HepG2 (cell line): Measurements from ENCODE around the gene VPS37D. TPM values are rescaled to one million over a fixed set of nuclear protein-coding genes. Genes with fewer than 3 reads are reported as not detected.

ENCODE experiments used
- ADNP ChIP-seq: sonication (generic); formaldehyde crosslinking; IDR thresholded peaks from 2 replicates; pipeline ENCODE4 v1.4.0; 2020; ENCODE audit warnings: missing genetic modification reagents
- AHR ChIP-seq: IDR thresholded peaks from 2 replicates; pipeline ENCODE4 v1.6.1; 2018; ENCODE audit warnings: missing genetic modification reagents, missing compliant biosample characterization
- CHCHD3 ChIP-seq: sonication (generic); formaldehyde crosslinking; IDR thresholded peaks from 2 replicates; pipeline ENCODE4 v1.8.0; 2022; ENCODE audit warnings: mild to moderate bottlenecking, missing genetic modification reagents, moderate library complexity
- CREB1 ChIP-seq, 2 experiments: fragments of 450-650 bp in 1 of 2; IDR thresholded peaks; 2 replicates each; pipeline ENCODE4 v1.6.1; 2016 to 2017; ENCODE audit warnings: control low read depth in 1 of 2, mild to moderate bottlenecking in 1 of 2, missing compliant biosample characterization in 1 of 2, missing genetic modification characterization in 1 of 2
- NR2F2 ChIP-seq: IDR thresholded peaks from 2 replicates; pipeline ENCODE4 v1.6.1; 2012; ENCODE audit warnings: low read depth, inconsistent platforms, borderline replicate concordance
- PITX1 ChIP-seq: sonication (generic); formaldehyde crosslinking; IDR thresholded peaks from 2 replicates; pipeline ENCODE4 v1.5.1; 2020; ENCODE audit warnings: mild to moderate bottlenecking, missing genetic modification reagents
- POLR2A ChIP-seq, 2 experiments: IDR thresholded peaks; 2 replicates each; pipeline ENCODE4 v1.6.1; 2011; ENCODE audit warnings: low read depth in 2 of 2, low read length in 2 of 2, mild to moderate bottlenecking in 1 of 2, moderate library complexity in 1 of 2; ENCODE audit not compliant: insufficient read depth in 1 of 2
- REXO4 ChIP-seq: sonication (generic); formaldehyde crosslinking; IDR thresholded peaks from 2 replicates; pipeline ENCODE4 v1.8.0; 2022; ENCODE audit warnings: missing genetic modification reagents, mild to moderate bottlenecking, borderline replicate concordance
- SOX5 ChIP-seq: IDR thresholded peaks from 2 replicates; pipeline ENCODE4 v1.6.1; 2016; ENCODE audit warnings: borderline replicate concordance
- YY1 ChIP-seq: IDR thresholded peaks from 2 replicates; pipeline ENCODE4 v1.6.1; 2011; ENCODE audit warnings: low read length, low read depth, moderate library complexity, mild to moderate bottlenecking; ENCODE audit not compliant: insufficient read depth, insufficient replicate concordance
- ZNF432 ChIP-seq: sonication (generic); formaldehyde crosslinking; IDR thresholded peaks from 2 replicates; pipeline ENCODE4 v1.5.0; 2020; ENCODE audit warnings: missing genetic modification reagents, mild to moderate bottlenecking, borderline replicate concordance
- ZNF563 ChIP-seq: sonication (generic); formaldehyde crosslinking; IDR thresholded peaks from 2 replicates; pipeline ENCODE4 v1.8.0; 2022; ENCODE audit warnings: mild to moderate bottlenecking, moderate library complexity, missing genetic modification reagents
- ZNF567 ChIP-seq: sonication (generic); formaldehyde crosslinking; IDR thresholded peaks from 2 replicates; pipeline ENCODE4 v1.8.1; 2023; ENCODE audit warnings: mild to moderate bottlenecking, missing genetic modification reagents, borderline replicate concordance
- ZNF670 ChIP-seq: sonication (generic); formaldehyde crosslinking; IDR thresholded peaks from 2 replicates; pipeline ENCODE4 v1.8.0; 2022; ENCODE audit warnings: mild to moderate bottlenecking, missing genetic modification reagents, borderline replicate concordance
- ZNF672 ChIP-seq: sonication (generic); formaldehyde crosslinking; IDR thresholded peaks from 2 replicates; pipeline ENCODE4 v1.8.1; 2022; ENCODE audit warnings: missing genetic modification reagents
- ZNF784 ChIP-seq: sonication (generic); formaldehyde crosslinking; IDR thresholded peaks from 2 replicates; pipeline ENCODE4 v1.5.1; 2020; ENCODE audit warnings: missing genetic modification reagents, mild to moderate bottlenecking, borderline replicate concordance
- polyA plus RNA-seq, 8 experiments: library from polyadenylated mRNA; depleted of rRNA in 3 of 8; stranded (reverse) in 7 of 8; unstranded in 1 of 8; fragments of >200 nt; fragmentation: Illumina TruSeq in 4 of 8; extraction: Trizol in 4 of 8; gene quantifications; 2 replicates each; pipeline versions ENCODE4 v1.2.1 to v1.2.3, GENCODE V29; 2011 to 2016; ENCODE audit warnings: low read depth in 4 of 8, missing spikeins in 1 of 8, mixed read lengths in 1 of 8; ENCODE audit not compliant: insufficient read depth in 1 of 8
- total RNA-seq, 5 experiments: library from RNA; depleted of rRNA; stranded (reverse); fragments of >200 nt; fragmentation: Illumina TruSeq; extraction: Trizol; gene quantifications; 2 replicates each; pipeline ENCODE4 v1.2.3, GENCODE V29; 2016; ENCODE audit warnings: low read depth in 1 of 5
- TF ChIP-seq, protein P1 (sequence below): sonication (generic); formaldehyde crosslinking; IDR thresholded peaks from 2 replicates; pipeline ENCODE4 v1.4.0; 2020; ENCODE audit warnings: mild to moderate bottlenecking, missing genetic modification reagents
- TF ChIP-seq, protein P2 (sequence below): sonication (generic); formaldehyde crosslinking; IDR thresholded peaks from 2 replicates; pipeline ENCODE4 v1.5.0; 2020; ENCODE audit warnings: missing genetic modification reagents, mild to moderate bottlenecking, borderline replicate concordance

VPS37D gene
- total and polyA plus RNA-seq, 2 of the 13 experiments (the other 11 are each of a cell fraction or from before 2014, with no cell fraction given), result 3.8 to 6.3 TPM

- no peak for TF ChIP-seq ADNP (CRISPR knock-in tag)
- no peak for TF ChIP-seq ZNF567 (CRISPR knock-in tag)
- peak; percentile 96 to 99 for TF ChIP-seq POLR2A (IDR thresholded peaks at IDR 0.05; ENCODE audit: insufficient read depth in 1 of 2, low read depth in 2 of 2, low read length in 2 of 2)
- TF ChIP-seq PITX1, result no peak
- TF ChIP-seq AHR (CRISPR knock-in tag), result no peak; the same call in 1 of the 2 replicates
- TF ChIP-seq, protein P1, sequence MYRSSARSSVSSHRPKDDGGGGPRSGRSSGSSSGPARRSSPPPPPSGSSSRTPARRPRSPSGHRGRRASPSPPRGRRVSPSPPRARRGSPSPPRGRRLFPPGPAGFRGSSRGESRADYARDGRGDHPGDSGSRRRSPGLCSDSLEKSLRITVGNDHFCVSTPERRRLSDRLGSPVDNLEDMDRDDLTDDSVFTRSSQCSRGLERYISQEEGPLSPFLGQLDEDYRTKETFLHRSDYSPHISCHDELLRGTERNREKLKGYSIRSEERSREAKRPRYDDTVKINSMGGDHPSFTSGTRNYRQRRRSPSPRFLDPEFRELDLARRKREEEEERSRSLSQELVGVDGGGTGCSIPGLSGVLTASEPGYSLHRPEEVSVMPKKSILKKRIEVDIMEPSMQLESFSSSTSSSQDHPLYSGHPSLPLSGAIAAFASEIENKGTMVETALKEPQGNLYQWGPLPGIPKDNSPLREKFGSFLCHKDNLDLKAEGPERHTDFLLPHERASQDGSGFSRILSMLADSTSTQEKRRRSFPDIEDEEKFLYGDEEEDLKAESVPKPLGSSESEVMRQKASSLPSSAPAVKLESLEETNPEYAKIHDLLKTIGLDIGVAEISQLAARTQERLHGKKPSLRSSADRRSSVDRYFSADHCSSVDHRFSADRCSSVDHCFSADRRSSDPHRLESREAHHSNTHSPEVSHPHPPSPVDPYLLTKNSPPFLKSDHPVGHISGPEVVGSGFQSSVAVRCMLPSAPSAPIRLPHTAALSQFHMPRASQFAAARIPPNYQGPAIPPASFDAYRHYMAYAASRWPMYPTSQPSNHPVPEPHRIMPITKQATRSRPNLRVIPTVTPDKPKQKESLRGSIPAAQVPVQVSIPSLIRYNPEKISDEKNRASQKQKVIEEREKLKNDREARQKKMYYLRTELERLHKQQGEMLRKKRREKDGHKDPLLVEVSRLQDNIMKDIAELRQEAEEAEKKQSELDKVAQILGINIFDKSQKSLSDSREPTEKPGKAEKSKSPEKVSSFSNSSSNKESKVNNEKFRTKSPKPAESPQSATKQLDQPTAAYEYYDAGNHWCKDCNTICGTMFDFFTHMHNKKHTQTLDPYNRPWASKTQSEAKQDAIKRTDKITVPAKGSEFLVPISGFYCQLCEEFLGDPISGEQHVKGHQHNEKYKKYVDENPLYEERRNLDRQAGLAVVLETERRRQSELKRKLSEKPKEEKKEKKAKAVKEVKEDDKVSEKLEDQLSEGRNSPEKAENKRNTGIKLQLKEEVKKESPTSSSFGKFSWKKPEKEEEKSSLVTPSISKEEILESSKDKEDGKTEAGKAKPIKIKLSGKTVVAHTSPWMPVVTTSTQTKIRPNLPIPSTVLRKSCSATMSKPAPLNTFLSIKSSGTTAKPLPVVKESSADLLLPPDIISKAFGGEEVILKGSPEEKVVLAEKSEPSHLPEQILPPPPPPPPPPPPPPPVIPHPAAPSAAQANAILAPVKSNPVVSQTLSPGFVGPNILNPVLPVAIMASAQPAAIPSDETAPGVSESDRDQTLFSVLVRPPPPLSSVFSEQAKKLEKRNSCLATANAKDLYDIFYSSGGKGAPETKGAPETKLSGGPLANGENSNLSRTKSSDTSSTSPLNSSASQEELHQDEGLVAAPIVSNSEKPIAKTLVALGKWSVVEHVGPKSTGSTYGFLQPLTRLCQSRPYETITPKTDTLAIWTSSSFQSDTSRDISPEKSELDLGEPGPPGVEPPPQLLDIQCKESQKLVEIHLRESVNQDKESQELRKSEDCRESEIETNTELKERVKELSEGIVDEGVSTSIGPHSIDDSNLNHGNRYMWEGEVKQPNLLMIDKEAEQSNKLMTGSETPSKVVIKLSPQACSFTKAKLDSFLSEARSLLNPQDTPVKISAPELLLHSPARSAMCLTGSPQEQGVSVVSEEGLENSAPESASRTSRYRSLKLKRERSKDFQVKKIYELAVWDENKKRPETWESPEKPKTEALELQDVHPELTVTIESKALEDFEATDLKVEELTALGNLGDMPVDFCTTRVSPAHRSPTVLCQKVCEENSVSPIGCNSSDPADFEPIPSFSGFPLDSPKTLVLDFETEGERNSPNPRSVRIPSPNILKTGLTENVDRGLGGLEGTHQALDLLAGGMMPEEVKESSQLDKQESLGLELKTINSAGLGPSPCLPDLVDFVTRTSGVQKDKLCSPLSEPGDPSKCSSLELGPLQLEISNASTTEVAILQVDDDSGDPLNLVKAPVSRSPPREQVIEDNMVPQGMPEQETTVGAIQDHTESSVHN (CRISPR knock-in tag), result no peak
- 0 out of 2 replicates have a peak, but pooled peaks have one; percentile 26 for TF ChIP-seq SOX5 (CRISPR knock-in tag)
- TF ChIP-seq CHCHD3 (CRISPR knock-in tag), result 0 out of 2 replicates have a peak, but pooled peaks have one; percentile 80
- TF ChIP-seq, protein P2, sequence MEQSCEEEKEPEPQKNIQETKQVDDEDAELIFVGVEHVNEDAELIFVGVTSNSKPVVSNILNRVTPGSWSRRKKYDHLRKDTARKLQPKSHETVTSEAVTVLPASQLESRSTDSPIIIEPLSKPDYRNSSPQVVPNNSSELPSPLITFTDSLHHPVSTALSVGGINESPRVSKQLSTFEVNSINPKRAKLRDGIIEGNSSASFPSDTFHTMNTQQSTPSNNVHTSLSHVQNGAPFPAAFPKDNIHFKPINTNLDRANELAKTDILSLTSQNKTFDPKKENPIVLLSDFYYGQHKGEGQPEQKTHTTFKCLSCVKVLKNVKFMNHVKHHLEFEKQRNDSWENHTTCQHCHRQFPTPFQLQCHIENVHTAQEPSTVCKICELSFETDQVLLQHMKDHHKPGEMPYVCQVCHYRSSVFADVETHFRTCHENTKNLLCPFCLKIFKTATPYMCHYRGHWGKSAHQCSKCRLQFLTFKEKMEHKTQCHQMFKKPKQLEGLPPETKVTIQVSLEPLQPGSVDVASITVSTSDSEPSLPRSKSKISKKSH, result peak; percentile 79; the same call in 1 of the 2 replicates
- peak; percentile 72 for TF ChIP-seq ZNF784
- peak; percentile 87 for TF ChIP-seq YY1
- peak; percentile 57; the same call in 1 of the 2 replicates for TF ChIP-seq ZNF563 (CRISPR knock-in tag)
- TF ChIP-seq ZNF672 (CRISPR knock-in tag), result no peak
- TF ChIP-seq ZNF670 (CRISPR knock-in tag), result no peak; the same call in 1 of the 2 replicates
- no peak for TF ChIP-seq REXO4
- 0 out of 2 replicates have a peak, but pooled peaks have one; percentile 37 for TF ChIP-seq ZNF432
- TF ChIP-seq CREB1 (IDR thresholded peaks at IDR 0.05), result no peak
- no peak for TF ChIP-seq CREB1 (CRISPR knock-in tag; IDR thresholded peaks at IDR 0.05)
- no peak; the same call in 1 of the 2 replicates for TF ChIP-seq NR2F2
Measured at GRCh38 chr7:73623798-73624668, 43.6 kb upstream of the VPS37D start, which contains the start of gene MLXIPL (continued).
